Jurkat, Clone E6-1 (cell line): ENCODE results near the gene RRAGC. TPM values are rescaled to one million over a fixed set of nuclear protein-coding genes. Genes with fewer than 3 reads are reported as not detected.
A peak's percentile ranks its signal among the peaks of the same experiment; 100 is the strongest.

Experiments used
- DNase-seq: peaks from one replicate; pipeline ENCODE4 v3.0.0-alpha.2; 2011; ENCODE audit warnings: low read depth, low spot score
- H3K4me3 ChIP-seq: 2 replicates; pipeline ENCODE4 v1.5.1; 2011; ENCODE audit warnings: mild to moderate bottlenecking, low read length, control low read depth, moderate library complexity
- polyA plus RNA-seq: library from polyadenylated mRNA; unstranded; fragments of >200 nt; gene quantifications from one replicate; pipeline ENCODE4 v1.2.1, GENCODE V29; 2012; ENCODE audit warnings: missing spikeins; ENCODE audit not compliant: insufficient read length, insufficient read depth

RRAGC gene, protein sequence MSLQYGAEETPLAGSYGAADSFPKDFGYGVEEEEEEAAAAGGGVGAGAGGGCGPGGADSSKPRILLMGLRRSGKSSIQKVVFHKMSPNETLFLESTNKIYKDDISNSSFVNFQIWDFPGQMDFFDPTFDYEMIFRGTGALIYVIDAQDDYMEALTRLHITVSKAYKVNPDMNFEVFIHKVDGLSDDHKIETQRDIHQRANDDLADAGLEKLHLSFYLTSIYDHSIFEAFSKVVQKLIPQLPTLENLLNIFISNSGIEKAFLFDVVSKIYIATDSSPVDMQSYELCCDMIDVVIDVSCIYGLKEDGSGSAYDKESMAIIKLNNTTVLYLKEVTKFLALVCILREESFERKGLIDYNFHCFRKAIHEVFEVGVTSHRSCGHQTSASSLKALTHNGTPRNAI
- 16.3 TPM for polyA plus RNA-seq

DNA sequence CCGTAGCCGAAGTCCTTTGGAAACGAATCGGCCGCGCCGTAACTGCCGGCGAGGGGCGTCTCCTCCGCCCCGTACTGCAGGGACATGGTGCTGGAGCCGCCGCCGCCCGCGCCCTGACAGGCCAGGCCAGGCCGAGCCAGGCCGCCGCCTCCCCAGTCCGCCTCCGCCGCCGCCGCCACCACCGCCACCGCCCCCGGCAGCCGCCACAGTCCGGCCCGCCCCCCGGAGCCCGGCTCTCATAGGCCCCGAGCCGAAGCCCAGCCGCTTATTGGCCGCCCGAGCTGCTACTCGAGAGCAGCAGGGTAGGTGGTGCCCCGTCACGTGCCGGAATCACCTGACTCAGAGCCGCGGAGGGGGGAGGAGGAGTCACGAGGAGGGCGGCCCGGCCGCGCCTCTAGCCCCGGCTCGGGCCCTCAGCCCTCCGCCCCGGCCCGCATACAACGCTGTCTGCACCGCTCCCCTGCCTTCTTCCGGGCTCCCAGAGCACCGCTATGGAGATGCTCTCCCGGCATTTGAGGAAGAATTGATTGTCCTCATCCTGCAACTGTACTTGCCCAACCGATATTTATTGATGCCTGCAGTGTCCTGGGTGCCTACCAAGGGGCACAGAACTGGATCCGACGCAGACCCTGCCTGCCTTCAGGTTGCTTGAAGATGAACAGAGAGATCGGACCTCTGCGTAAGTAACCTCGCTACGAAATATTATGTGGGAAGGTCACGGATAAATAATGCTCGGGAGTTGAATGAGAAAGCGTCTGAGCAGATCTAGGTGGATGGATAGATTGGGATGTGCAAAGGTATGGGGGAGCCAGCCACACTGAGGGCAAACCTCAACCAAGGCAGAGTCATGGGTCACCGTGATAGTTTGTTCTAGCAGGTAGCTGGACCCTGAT, at the start of gene RRAGC:
Gene RRAGC (minus strand): TSS at position 212 of the 893 bp plus-strand sequence. CDS start 126 bp downstream, at position 86.
- peak; percentile 91 for DNase-seq
- H3K4me3 ChIP-seq = peak within 1 kb of the TSS; percentile 90

DNA sequence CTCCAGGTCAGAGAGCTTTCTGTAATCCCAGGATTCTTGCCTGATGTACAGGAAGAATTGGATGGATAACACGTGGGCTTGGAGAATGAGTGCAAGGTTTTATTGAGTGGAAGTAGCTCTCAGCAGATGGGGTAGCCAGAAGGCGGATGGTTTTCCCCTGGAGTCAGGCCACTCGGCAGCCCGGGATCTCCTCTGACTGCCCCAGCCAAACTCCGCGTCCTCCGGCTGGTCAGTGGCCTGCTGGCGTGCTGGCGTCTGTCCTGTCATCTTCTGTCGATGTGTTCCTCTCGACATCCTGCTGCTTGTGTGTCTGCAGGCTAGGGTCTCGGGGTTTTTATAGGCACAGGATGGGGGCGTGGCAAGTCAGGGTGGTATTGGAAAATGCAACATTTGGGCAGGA, 49.2 kb upstream of the RRAGC start:
- no peak for DNase-seq
- no peak overlapping the region for H3K4me3 ChIP-seq

DNA sequence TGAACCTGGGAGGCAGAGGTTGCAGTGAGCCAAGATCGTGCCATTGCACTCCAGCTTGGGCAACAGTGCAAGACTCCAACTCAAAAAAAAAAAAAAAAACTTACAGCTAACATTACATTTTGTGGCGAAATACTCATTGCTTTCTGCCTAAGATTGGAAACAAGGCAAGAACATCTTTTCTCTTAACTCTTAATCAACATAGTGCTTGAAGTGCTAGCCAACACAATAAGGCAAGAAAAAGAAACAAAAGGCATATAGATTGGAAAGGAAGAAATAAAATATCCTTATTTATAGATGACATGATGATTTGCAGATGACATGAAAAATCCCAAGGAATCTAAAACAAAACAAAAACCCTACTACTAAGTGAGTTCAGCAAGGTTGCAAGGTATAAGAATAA, 46.4 kb upstream of the RRAGC start:
- H3K4me3 ChIP-seq = no peak overlapping the region
- no peak for DNase-seq

DNA sequence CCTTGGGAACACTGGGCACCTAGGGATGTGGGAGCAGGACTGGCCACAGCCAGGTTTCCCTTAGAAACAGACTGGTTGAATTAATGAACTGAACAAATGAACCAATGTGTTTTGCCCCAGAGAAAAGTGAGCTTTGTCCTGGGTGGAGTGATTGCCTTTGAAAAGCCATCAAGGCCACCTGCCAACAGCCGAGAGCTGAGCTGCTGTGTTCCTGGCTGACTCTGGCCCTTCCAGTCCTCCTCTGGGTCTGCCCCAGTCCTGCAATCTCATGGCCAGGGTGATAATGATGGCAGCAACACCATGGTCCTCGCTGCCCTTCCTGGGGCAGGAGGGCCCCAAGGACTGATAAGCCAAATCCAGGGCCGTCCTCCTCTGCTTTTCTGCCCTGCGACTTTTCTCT, 40.0 kb upstream of the RRAGC start:
- no peak for DNase-seq
- H3K4me3 ChIP-seq = no peak overlapping the region

DNA sequence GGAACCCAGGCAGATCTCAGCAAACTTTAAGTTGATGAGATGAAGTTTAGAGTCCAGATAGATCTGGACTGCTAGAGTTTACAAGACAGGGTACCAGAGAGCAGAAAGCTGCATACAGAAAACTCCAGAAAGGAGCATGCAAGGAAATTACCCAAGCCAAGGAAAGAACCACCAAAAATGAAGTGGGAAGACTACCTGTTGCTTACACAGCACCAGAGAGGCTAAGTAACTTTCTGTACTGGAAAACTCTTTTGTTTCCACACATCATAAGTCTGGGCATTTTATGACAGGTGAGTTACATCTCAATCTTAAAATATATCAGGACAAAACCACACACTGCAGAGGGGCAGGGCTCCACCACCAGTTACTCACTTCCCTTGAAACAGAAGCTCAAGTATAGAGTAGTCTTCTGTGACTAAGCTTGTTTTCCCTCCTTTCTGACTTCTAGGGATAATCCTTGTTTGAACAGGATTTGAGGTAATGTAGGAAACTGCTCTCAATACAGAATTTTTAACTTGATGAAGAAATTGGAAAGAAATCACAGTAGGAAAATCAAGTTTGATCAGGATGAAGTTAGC, 39.2 kb upstream of the RRAGC start:
- no peak for DNase-seq
- no peak overlapping the region for H3K4me3 ChIP-seq

DNA sequence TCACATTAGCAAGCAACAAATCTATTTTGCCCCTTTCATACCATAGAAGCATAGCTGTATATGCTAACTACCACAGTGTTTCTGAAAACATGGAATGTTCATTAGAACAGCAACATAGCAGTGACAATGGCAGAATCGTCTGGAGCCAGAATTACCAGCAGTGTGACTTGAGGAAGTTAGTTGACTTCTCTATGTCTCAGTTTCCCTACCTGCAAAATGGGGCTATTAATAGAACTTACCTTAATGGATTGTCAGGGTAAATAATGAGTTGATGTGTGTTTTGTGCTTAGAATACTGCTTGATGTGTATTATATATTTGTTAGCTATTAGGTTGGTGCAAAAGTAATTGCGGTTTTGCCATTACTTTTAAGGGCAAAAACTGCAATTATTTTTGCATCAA, 36.6 kb upstream of the RRAGC start:
- H3K4me3 ChIP-seq = no peak overlapping the region
- DNase-seq = no peak

DNA sequence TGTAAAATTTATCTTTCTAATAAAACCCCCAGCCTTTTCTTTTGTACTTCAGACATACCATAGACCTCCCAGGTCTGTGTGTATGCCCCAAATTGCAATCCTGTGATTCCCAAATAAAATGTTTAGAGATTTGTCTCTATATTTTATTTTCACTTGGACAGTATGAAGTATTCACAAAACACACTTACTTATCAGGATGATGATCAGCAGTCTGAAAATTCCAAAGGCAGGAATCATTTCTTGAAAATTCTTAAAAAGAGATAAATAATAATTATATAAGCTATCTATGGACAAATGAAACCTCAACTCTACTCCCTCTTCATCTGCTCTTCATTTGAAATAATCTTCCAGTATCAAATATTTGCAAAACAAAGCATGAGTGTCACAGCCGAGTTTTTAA, 33.4 kb upstream of the RRAGC start:
- no peak overlapping the region for H3K4me3 ChIP-seq
- no peak for DNase-seq

DNA sequence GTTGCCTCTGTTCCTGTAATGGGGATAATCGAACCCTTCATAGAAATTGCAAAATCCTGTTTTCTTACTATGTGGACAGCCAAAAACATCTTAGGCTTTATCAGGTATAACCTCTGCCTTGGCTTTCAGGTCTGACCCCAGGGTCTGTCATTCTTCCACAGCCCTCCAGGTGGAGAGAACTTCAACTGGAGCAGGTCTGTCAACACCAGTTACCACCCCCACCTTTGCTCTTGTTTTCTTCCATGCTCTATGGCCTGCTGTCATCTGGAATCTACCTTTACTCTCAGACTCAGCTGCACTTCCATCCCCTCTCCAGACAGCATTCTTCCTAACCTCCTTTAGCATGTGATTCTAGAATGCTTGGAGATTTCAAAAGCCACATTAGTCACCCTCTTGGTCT, 32.2 kb upstream of the RRAGC start:
- no peak for DNase-seq
- no peak overlapping the region for H3K4me3 ChIP-seq

DNA sequence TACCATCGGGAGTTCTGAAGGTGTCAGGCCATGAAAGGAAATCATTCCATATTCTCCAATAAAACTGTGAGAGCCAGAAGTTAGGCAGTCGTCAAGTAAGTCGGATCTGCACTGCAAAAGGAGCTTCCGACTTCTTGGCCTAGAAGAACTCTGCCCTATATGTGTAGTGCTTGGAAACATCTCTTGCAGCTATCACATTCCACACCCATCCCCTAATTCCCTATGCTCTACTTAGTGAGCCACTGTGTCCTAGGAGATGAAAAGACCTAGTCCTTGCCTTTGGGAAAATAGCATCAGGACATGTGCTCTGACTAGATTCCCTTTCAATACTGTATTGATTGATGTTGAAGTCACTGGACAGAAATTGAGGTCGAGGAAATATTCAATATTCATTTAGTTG, 30.0 kb upstream of the RRAGC start:
- no peak for DNase-seq

DNA sequence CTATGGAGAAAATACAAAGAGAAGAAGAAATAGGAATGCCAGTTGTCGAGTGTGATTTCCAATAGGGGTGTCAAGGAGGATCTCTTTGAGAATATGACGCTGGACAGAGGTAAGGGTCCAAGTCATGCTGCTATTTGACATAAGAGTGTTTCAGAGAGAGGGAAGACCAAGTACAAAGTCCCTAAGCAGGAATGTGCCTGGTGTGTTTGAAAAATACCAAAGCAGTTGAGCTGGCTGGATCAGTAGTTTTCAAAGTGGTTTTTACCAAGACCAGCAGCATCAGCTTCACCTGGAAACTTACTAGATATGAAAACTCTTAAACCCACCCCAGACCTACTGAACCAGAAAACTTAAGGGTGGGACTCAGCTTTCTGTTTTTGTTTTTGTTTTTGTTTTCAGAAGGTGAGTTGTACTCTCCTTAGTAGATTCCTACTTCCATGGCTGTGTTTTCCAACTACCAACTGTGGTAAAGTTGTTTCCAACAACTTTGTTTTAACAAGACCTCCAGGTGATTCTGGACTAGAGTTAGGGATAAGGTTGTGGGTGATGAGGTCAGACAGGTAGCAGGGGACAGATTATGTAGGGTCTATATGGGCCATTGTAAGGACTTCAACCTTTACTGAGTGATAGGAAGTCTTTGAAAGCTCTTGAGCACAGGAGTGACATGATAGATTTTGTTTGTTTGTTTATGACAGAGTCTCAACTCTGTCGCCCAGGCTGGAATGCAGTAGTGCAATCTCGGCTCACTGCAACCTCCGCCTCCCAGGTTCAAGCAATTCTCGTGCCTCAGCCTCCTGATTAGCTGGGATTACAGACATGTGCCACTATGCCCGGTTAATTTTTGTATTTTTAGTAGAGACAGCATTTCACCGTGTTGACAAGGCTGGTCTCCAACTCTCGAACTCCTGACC, 29.1 kb upstream of the RRAGC start:
- H3K4me3 ChIP-seq = no peak overlapping the region
- DNase-seq = no peak

More for the DNA sequence above, 30.0 kb upstream of the RRAGC start:
- no peak overlapping the region for H3K4me3 ChIP-seq

DNA sequence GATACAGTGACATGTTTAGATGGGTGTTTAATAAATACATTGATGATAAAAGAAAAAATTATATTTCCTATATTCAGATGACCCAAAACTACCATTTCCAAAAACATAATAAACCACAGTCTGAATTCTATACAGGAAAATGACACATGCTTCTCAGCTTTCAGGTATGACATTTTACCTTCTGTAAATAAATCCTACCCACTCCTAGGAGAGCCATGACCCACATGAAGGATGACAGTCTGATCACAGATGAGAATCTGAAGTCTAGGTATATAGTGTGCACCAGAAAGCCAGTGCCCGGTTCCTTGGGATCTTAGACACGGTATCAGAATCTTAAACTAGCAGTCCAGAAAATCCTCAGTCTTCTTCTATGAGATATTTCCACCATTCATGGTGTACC, 25.5 kb upstream of the RRAGC start:
- DNase-seq = no peak
- H3K4me3 ChIP-seq = no peak overlapping the region

DNA sequence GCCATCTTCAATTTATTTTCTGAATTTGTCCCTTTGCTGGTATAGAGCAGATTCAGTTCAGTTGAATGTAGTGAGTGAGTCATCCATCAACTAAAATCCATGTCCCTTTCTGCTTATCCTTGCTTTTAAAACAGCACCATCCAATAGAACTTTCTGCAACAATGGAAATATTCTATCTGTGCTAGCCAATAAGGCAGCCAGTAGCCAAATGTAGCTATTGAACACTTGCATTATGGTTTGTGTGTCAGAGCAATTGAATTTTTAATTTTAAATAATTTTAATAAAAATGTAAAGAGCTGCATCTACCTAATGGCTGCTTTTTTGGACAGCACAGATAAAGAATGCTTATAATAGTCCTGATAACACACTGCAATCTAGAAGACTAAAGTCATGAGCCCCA, 21.9 kb upstream of the RRAGC start, which contains the start of gene GJA9:
Gene GJA9 (minus strand): TSS at position 101 of the 400 bp plus-strand sequence. CDS start 5,489 bp downstream, outside the sequence.
- no peak for DNase-seq
- H3K4me3 ChIP-seq = no peak within 1 kb of the TSS

DNA sequence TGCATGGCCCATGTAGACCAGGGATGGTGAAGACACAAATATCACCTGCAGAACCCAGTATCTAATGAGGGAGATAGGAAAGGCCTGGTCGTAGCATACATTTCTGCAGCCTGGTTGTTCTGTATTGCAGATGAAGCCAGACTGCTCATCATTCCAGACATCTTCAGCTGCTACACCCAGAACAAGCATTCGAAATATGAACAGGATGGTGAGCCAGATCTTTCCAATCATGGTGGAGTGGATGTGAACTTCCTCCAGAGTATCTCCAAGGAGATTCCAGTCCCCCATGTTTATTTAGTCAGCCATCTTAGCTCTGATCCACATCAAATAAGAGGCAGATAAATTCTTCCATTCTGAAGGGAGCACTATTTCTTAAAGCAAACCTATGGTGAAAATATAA, 16.2 kb upstream of the RRAGC start:
- DNase-seq = no peak
- no peak overlapping the region for H3K4me3 ChIP-seq

DNA sequence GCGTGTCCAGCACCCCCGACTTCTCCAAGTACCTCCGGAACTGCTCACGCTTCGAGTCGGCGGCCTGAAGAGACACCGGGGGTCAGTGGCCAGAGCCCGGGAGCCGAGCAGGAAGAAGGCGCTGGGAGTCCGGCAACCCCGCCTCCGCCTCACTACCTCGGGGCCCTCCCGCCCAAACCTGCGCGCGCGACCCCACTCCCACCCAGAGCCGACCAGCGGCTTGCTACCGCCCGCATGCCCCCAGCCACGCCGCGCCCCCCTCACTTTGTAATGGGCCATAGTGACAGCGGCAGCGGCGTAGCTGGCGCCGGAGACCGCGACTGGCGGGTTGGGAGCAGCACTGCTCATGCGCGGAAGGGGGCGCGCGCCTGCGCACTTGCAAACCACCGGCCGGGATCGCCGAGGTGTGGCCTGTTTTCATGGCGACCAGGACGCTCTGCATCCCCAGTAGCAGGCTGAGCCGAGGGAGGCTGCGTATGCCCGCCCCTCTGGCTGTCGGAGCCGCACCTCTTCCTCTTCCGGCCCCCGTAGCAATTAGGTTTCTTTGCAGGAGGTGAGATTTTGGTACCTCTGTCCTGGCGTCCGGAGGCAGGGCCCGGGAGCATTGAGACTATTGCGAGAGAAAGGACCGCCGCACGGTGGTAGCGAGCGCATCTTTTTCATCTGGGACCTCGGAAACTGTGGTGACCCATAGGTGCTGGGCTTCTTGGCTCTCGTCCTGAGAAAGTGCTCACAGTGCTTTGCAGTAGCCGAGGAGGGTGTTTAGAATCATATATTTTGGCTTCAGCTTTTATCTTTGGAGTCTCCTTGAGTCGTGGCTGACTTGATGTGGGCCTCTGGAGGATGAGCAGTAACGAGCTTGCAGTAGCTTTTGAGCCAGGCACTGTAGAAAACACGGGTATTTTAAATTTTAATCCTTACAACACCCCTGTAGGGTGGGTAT, 13.7 kb upstream of the RRAGC start, which contains the start of gene MYCBP:
Gene MYCBP (minus strand): TSS at position 322 of the 943 bp plus-strand sequence. CDS start 43 bp downstream, at position 279.
- peak; percentile 95 for DNase-seq
- peak within 1 kb of the TSS; percentile 89 for H3K4me3 ChIP-seq

DNA sequence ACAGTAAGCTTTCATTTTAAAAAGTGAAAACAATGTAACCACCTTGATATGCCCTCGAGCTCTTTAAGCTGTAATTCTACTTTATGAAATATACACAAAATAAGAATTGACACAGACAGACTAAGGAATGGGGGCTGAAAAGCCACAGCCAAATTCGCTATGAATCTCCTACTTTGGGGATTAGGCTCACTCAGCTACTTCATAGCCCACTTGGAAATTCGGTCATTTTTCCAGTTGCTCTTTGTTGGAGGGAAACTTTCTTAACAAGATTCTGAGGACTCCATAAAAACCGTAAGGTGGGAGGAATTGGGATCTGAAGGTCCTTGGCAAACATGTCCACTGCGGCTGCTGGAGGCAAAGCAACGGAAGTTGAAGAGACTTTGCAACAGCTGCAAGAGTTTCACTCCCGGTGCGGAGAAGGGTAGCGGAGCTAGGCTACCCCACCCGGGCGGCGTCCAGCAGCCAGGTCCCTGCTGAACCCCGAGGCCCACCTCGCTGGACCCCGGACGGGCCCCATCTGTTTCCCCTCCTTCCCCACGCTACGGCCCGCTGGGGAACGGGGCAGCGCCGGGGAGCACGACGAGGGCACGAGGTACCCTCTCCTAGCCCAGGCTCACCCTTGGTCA, 12.9 kb upstream of the RRAGC start:
- H3K4me3 ChIP-seq = peak overlapping the region; percentile 89
- no peak for DNase-seq

DNA sequence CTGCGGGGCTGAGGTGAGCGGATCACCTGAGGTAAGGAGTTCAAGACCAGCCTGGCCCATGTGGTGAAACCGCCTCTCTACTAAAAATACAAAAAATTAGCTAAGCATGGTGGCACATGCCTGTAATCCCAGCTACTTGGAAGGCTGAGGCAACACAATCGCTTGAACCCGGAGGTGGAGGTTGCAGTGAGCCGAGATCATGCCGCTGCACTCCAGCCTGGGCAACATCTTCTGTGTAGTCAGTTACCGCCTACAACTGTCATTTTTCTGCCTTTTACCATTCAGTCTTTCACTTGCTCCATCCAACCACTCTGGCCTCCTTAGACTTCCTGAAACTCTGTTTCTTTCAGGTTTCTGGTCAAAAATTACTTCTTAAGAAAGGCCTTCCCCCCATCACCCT, 11.4 kb upstream of the RRAGC start:
- no peak overlapping the region for H3K4me3 ChIP-seq
- DNase-seq = no peak

DNA sequence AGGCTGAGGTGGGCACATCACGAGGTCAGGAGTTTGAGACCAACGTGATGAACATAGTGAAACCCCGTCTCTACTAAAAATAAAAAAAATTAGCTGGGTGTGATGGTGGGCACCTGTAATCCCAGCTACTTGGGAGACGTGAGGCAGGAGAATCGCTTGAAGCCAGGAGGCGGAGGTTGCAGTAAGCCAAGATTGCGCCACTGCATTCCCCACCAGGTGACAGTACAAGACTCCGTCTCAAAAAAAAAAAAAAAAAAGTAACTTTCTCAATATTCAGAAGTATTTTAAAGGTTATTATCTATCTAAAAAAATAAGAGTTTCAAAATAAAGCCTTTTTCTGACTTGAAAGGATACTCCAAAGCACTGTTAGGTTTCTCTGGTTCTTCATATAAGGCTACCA, 7.6 kb upstream of the RRAGC start:
- no peak for DNase-seq
- no peak overlapping the region for H3K4me3 ChIP-seq
